Measurements from ENCODE around the gene SPRTN. TPM values are rescaled to one million over a fixed set of nuclear protein-coding genes. Genes with fewer than 3 reads are reported as not detected.

The SPRTN gene
- total RNA-seq (10 to 100 TPM; 16.0 to 16.3 TPM), polyA plus RNA-seq (10 to 100 TPM; 10.4 to 10.9 (median 10.9) TPM), total RNA-seq (18.0 to 30.5 (median 21.7) reads per million in 6 experiments)

GRCh38 chr1:231338270-231339128 lies at the start of gene SPRTN:
TSS of gene SPRTN (plus strand) at chr1:231338293. CDS start at chr1:231338384, 91 bp downstream.
- POLR2A ChIA-PET: interaction anchor here (0.7 to 2.1 kb wide), 12 partner anchors 11 to 696 kb away, joined by 3 to 23 read pairs (median 4); partner anchors contain the start of genes DISC1, EGLN1 and TSNAX
- DNase-seq: no peak
- Mint-ChIP-seq H3K9me3 (peaks cover 0 to 31% (median 8%) of the 10 kb centered on the region in 9 donors), H3K4me3 (peak within 1 kb of the TSS; percentile 97 to 100 (median 99)), H3K4me1 (peaks cover 28 to 69% (median 51%) of the 10 kb centered on the region in 4 donors), H3K27me3 (peaks cover 0 to 5% (median 0%) of the 10 kb centered on the region in 5 donors), H3K27ac (peak within 1 kb of the TSS; percentile 99 to 100 (median 100)), H3K36me3 (peaks cover 11 to 49% (median 44%) of the 10 kb centered on the region in 3 donors)
- ATAC-seq: no peak

- Mint-ChIP-seq H3K4me1 (no peaks in the 10 kb centered on the region), H3K27ac (no peak overlapping the region), H3K4me3 (no peak overlapping the region), H3K27me3 (no peaks in the 10 kb centered on the region), H3K36me3 (no peaks in the 10 kb centered on the region), H3K9me3 (no peaks in the 10 kb centered on the region)
- POLR2A ChIA-PET: no interaction called here
- DNase-seq: no peak
- ATAC-seq: no peak
Observed at GRCh38 chr1:231295938-231296337, 42.2 kb upstream of the SPRTN start.

GRCh38 chr1:231301990-231302389 lies 36.1 kb upstream of the SPRTN start:
- no peak overlapping the region for H3K4me3 Mint-ChIP-seq
- peaks cover 0 to under 1% (median 0%) of the 10 kb centered on the region in 4 donors for H3K4me1 Mint-ChIP-seq
- H3K9me3 Mint-ChIP-seq: no peaks in the 10 kb centered on the region
- no peaks in the 10 kb centered on the region for H3K36me3 Mint-ChIP-seq
- no peak overlapping the region for H3K27ac Mint-ChIP-seq
- H3K27me3 Mint-ChIP-seq: no peaks in the 10 kb centered on the region
- POLR2A ChIA-PET: no interaction called here
- DNase-seq: no peak
- no peak for ATAC-seq

- ATAC-seq: no peak
- no peak overlapping the region for H3K4me3 Mint-ChIP-seq
- peaks cover 0 to 4% (median 0%) of the 10 kb centered on the region in 5 donors for H3K27me3 Mint-ChIP-seq
- H3K4me1 Mint-ChIP-seq: peaks cover 0 to 3% (median 0%) of the 10 kb centered on the region in 4 donors
- no peak overlapping the region for H3K27ac Mint-ChIP-seq
- DNase-seq: no peak
- H3K36me3 Mint-ChIP-seq: no peaks in the 10 kb centered on the region
- POLR2A ChIA-PET: interaction anchor here (0.5 kb wide), 1 partner anchor 29 kb away, joined by 3 read pairs; no protein-coding TSS in a partner anchor
- no peaks in the 10 kb centered on the region for H3K9me3 Mint-ChIP-seq
Observed at GRCh38 chr1:231310391-231310934, 27.6 kb upstream of the SPRTN start.

GRCh38 chr1:231311720-231312431 lies 26.2 kb upstream of the SPRTN start:
- Mint-ChIP-seq H3K4me1 (peaks cover 0 to 6% (median 3%) of the 10 kb centered on the region in 4 donors), H3K9me3 (no peaks in the 10 kb centered on the region), H3K4me3 (no peak overlapping the region), H3K27ac (no peak overlapping the region), H3K27me3 (peaks cover 0 to 7% (median 0%) of the 10 kb centered on the region in 5 donors), H3K36me3 (no peaks in the 10 kb centered on the region)
- no peak for DNase-seq
- POLR2A ChIA-PET: no interaction called here
- ATAC-seq: no peak

GRCh38 chr1:231312432-231312788 lies 25.7 kb upstream of the SPRTN start:
- Mint-ChIP-seq H3K4me1 (peaks cover 0 to 6% (median 1%) of the 10 kb centered on the region in 4 donors), H3K27ac (no peak overlapping the region), H3K9me3 (no peaks in the 10 kb centered on the region), H3K27me3 (peaks cover 0 to 7% (median 0%) of the 10 kb centered on the region in 5 donors), H3K36me3 (no peaks in the 10 kb centered on the region), H3K4me3 (no peak overlapping the region)
- POLR2A ChIA-PET: no interaction called here
- DNase-seq: no peak
- ATAC-seq: no peak

- no peak for DNase-seq
- no peak overlapping the region for H3K4me3 Mint-ChIP-seq
- no peaks in the 10 kb centered on the region for H3K9me3 Mint-ChIP-seq
- H3K36me3 Mint-ChIP-seq: no peaks in the 10 kb centered on the region
- ATAC-seq: no peak
- POLR2A ChIA-PET: no interaction called here
- H3K4me1 Mint-ChIP-seq: peaks cover 0 to 6% (median 1%) of the 10 kb centered on the region in 4 donors
- no peak overlapping the region for H3K27ac Mint-ChIP-seq
- H3K27me3 Mint-ChIP-seq: peaks cover 0 to 7% (median 0%) of the 10 kb centered on the region in 5 donors
Observed at GRCh38 chr1:231313661-231314060, 24.4 kb upstream of the SPRTN start.

- H3K27ac Mint-ChIP-seq: no peak overlapping the region
- no peak overlapping the region for H3K4me3 Mint-ChIP-seq
- POLR2A ChIA-PET: interaction anchor here (0.6 kb wide), 1 partner anchor 186 kb away, joined by 4 read pairs; no protein-coding TSS in a partner anchor
- DNase-seq: peak in 5 of 10 donors; percentile 9 to 27 (median 20)
- H3K27me3 Mint-ChIP-seq: peaks cover 0 to 7% (median 0%) of the 10 kb centered on the region in 5 donors
- peaks cover 0 to 6% (median 1%) of the 10 kb centered on the region in 4 donors for H3K4me1 Mint-ChIP-seq
- peak; percentile 57 to 62 for ATAC-seq
- no peaks in the 10 kb centered on the region for H3K36me3 Mint-ChIP-seq
- H3K9me3 Mint-ChIP-seq: no peaks in the 10 kb centered on the region
Observed at GRCh38 chr1:231315887-231316286, 22.2 kb upstream of the SPRTN start.

GRCh38 chr1:231317306-231318014 lies 20.6 kb upstream of the SPRTN start:
- H3K27me3 Mint-ChIP-seq: peaks cover 0 to 3% (median 0%) of the 10 kb centered on the region in 5 donors
- no peak overlapping the region for H3K27ac Mint-ChIP-seq
- H3K9me3 Mint-ChIP-seq: no peaks in the 10 kb centered on the region
- no peak overlapping the region for H3K4me3 Mint-ChIP-seq
- DNase-seq (no peak), ATAC-seq (no peak)
- H3K36me3 Mint-ChIP-seq: no peaks in the 10 kb centered on the region
- peaks cover 0 to 6% (median 1%) of the 10 kb centered on the region in 4 donors for H3K4me1 Mint-ChIP-seq
- POLR2A ChIA-PET: no interaction called here

- Mint-ChIP-seq H3K36me3 (no peaks in the 10 kb centered on the region), H3K27ac (peak overlapping the region in 1 of 10 donors; percentile 70), H3K4me1 (peaks cover 0 to 6% (median 1%) of the 10 kb centered on the region in 4 donors), H3K9me3 (no peaks in the 10 kb centered on the region), H3K4me3 (no peak overlapping the region), H3K27me3 (peaks cover 0 to 3% (median 0%) of the 10 kb centered on the region in 5 donors)
- POLR2A ChIA-PET: no interaction called here
- ATAC-seq (no peak), DNase-seq (no peak)
Observed at GRCh38 chr1:231318015-231318355, 20.1 kb upstream of the SPRTN start.

GRCh38 chr1:231318568-231318967 lies 19.5 kb upstream of the SPRTN start:
- Mint-ChIP-seq H3K36me3 (no peaks in the 10 kb centered on the region), H3K4me3 (no peak overlapping the region), H3K27ac (peak overlapping the region in 2 of 10 donors; percentile 1 to 70), H3K27me3 (peaks cover 0 to 3% (median 0%) of the 10 kb centered on the region in 5 donors), H3K9me3 (no peaks in the 10 kb centered on the region), H3K4me1 (peaks cover 0 to 6% (median 1%) of the 10 kb centered on the region in 4 donors)
- ATAC-seq (no peak), DNase-seq (no peak)
- POLR2A ChIA-PET: no interaction called here

- Mint-ChIP-seq H3K9me3 (no peaks in the 10 kb centered on the region), H3K27me3 (peaks cover 0 to 3% (median 0%) of the 10 kb centered on the region in 5 donors), H3K4me3 (no peak overlapping the region), H3K36me3 (no peaks in the 10 kb centered on the region), H3K4me1 (peaks cover 0 to 6% (median 1%) of the 10 kb centered on the region in 4 donors), H3K27ac (peak overlapping the region in 1 of 10 donors; percentile 1)
- DNase-seq: no peak
- no peak for ATAC-seq
- POLR2A ChIA-PET: no interaction called here
Observed at GRCh38 chr1:231319080-231319479, 19.0 kb upstream of the SPRTN start.

Data from naive thymus-derived CD8-positive, alpha-beta T cell (primary cell).